Esophagus muscularis mucosa (tissue), 4 donors: ENCODE data around the gene SNX20.

Source experiments
- EP300 ChIP-seq: sonication (generic); formaldehyde crosslinking; IDR thresholded peaks from one replicate; pipeline ENCODE4 v1.6.1; 2017; ENCODE audit warnings: antibody characterized with exemption
- POLR2A ChIP-seq: fragments of 450-650 bp; IDR thresholded peaks from one replicate; pipeline ENCODE4 v1.6.1; 2017; ENCODE audit warnings: antibody characterized with exemption, moderate library complexity, mild to moderate bottlenecking, low read depth
- POLR2AphosphoS5 ChIP-seq, 2 donors: sonication (generic); formaldehyde crosslinking; IDR thresholded peaks; one replicate each; pipeline ENCODE4 v1.6.1; 2017; ENCODE audit warnings: antibody characterized with exemption in 2 of 2
- TF ChIP-seq, protein P1 (sequence below), 3 experiments: fragments of 200-600 bp in 2 of 3; fragments of 450-650 bp in 1 of 3; sonication (generic) in 2 of 3; IDR thresholded peaks; one replicate each; pipeline ENCODE4 v1.5.1; 2017 to 2019; ENCODE audit warnings: antibody characterized with exemption in 3 of 3, mild to moderate bottlenecking in 2 of 3, moderate library complexity in 1 of 3

DNA sequence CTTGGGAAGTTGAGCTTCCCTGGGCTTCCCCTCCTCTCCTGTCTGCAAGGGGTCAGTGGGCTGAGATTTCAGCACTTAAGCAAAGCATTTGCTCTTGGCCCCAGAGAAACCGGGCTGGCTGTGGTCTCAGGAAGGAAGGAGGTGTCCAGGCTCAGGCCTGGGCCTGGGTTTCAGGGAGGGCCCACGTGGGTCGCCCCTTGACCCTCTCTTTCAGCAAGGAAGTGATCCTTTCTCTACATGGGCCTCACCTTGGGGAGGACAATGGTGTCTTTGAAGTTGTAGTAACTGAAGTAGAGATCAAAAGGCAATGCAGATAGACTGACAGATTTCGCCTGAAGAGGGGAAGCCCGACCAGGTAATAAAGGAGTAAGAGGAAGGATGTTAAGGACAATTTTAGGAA lies 15.0 kb upstream of the SNX20 start:
- TF ChIP-seq, protein P1, sequence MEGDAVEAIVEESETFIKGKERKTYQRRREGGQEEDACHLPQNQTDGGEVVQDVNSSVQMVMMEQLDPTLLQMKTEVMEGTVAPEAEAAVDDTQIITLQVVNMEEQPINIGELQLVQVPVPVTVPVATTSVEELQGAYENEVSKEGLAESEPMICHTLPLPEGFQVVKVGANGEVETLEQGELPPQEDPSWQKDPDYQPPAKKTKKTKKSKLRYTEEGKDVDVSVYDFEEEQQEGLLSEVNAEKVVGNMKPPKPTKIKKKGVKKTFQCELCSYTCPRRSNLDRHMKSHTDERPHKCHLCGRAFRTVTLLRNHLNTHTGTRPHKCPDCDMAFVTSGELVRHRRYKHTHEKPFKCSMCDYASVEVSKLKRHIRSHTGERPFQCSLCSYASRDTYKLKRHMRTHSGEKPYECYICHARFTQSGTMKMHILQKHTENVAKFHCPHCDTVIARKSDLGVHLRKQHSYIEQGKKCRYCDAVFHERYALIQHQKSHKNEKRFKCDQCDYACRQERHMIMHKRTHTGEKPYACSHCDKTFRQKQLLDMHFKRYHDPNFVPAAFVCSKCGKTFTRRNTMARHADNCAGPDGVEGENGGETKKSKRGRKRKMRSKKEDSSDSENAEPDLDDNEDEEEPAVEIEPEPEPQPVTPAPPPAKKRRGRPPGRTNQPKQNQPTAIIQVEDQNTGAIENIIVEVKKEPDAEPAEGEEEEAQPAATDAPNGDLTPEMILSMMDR (IDR thresholded peaks at IDR 0.05) = no peak
- TF ChIP-seq POLR2A (no peak), EP300 (no peak), POLR2AphosphoS5 (IDR thresholded peaks at IDR 0.05) (no peak)
